Endothelial cell of umbilical vein (primary cell): ENCODE measurements around the gene SLC27A2.

Source experiments
- CTCF ChIP-seq, 2 donors: IDR thresholded peaks; 1 replicate in 1 of 2; 2 replicates in 1 of 2; pipeline ENCODE4 v1.5.1; 2011; ENCODE audit warnings: low read length in 2 of 2, mild to moderate bottlenecking in 2 of 2, moderate library complexity in 2 of 2, control low read depth in 1 of 2, inconsistent platforms in 1 of 2, low read depth in 1 of 2; ENCODE audit not compliant: insufficient read depth in 1 of 2; ENCODE audit errors: extremely low read depth in 1 of 2
- EZH2 ChIP-seq: IDR thresholded peaks from 2 replicates; pipeline ENCODE4 v1.6.1; 2012; ENCODE audit warnings: borderline replicate concordance, low read depth, mild to moderate bottlenecking, moderate library complexity, low read length, inconsistent platforms; ENCODE audit not compliant: severe bottlenecking
- FOS ChIP-seq: IDR thresholded peaks from 2 replicates; pipeline ENCODE4 v1.6.1; 2011; ENCODE audit warnings: mild to moderate bottlenecking, low read length, moderate library complexity, borderline replicate concordance; ENCODE audit not compliant: insufficient read depth
- GATA2 ChIP-seq: IDR thresholded peaks from 2 replicates; pipeline ENCODE4 v1.7.0; 2011; ENCODE audit warnings: low read depth, mild to moderate bottlenecking, moderate library complexity, mixed read lengths, low read length; ENCODE audit not compliant: insufficient read length, insufficient read depth
- JUN ChIP-seq: IDR thresholded peaks from 2 replicates; pipeline ENCODE4 v1.6.1; 2011; ENCODE audit warnings: borderline replicate concordance, low read depth; ENCODE audit not compliant: insufficient read length, insufficient read depth
- MAX ChIP-seq: IDR thresholded peaks from 2 replicates; pipeline ENCODE4 v1.6.1; 2011; ENCODE audit not compliant: insufficient read depth, insufficient read length
- MYC ChIP-seq: IDR thresholded peaks from one replicate; pipeline ENCODE4 v1.6.1; 2011; ENCODE audit warnings: mild to moderate bottlenecking, low read depth, low read length
- POLR2A ChIP-seq: IDR thresholded peaks from 2 replicates; pipeline ENCODE4 v1.6.1; 2012; ENCODE audit warnings: low read depth, mild to moderate bottlenecking, control low read depth, low read length
- POLR2AphosphoS5 ChIP-seq: IDR thresholded peaks from 2 replicates; pipeline ENCODE4 v1.6.1; 2012; ENCODE audit warnings: low read depth, mild to moderate bottlenecking, control low read depth, low read length, moderate library complexity; ENCODE audit not compliant: insufficient read depth

GRCh38 chr15:50181969-50182218 lies at the start of gene SLC27A2:
- TF ChIP-seq POLR2A = no peak
- TF ChIP-seq MAX = no peak
- TF ChIP-seq POLR2AphosphoS5 = no peak
- peak; percentile 17 to 48 for TF ChIP-seq CTCF (IDR thresholded peaks at IDR 0.05; ENCODE audit: extremely low read depth in 1 of 2, insufficient read depth in 1 of 2, low read depth in 1 of 2, low read length in 2 of 2)
- TF ChIP-seq EZH2 = no peak
- TF ChIP-seq MYC = no peak
- no peak for TF ChIP-seq JUN
- TF ChIP-seq GATA2 = no peak
- TF ChIP-seq FOS = no peak
